HL-60 (cell line): ENCODE data around the gene SCG5.

Experiments
- DNase-seq, 2 experiments: peaks; one replicate each; pipeline ENCODE4 v3.0.0-alpha.2; 2010 to 2020; ENCODE audit warnings: low read depth in 1 of 2, low spot score in 1 of 2
- H3K27ac ChIP-seq: fragments of 250-450 bp; sonication (Bioruptor Pico); replicated peaks from 2 replicates; pipeline ENCODE4 v1.5.1; 2020; ENCODE audit warnings: mild to moderate bottlenecking, moderate library complexity
- H3K27me3 ChIP-seq: fragments of 250-450 bp; sonication (Bioruptor Pico); 2 replicates; pipeline ENCODE4 v1.5.1; 2021; ENCODE audit warnings: mild to moderate bottlenecking, moderate library complexity; ENCODE audit not compliant: insufficient read depth, poor library complexity, severe bottlenecking
- H3K4me3 ChIP-seq: replicated peaks from 2 replicates; pipeline ENCODE4 v1.5.1; 2011; ENCODE audit warnings: mild to moderate bottlenecking, control low read depth, low read length; ENCODE audit not compliant: insufficient read depth
- CTCF ChIP-seq: IDR thresholded peaks from one replicate; pipeline ENCODE4 v1.5.1; 2011; ENCODE audit warnings: low read length, control low read depth, inconsistent platforms; ENCODE audit not compliant: insufficient read depth
- GABPA ChIP-seq: IDR thresholded peaks from 2 replicates; pipeline ENCODE4 v1.6.1; 2012; ENCODE audit warnings: low read depth
- POLR2AphosphoS5 ChIP-seq: IDR thresholded peaks from 2 replicates; pipeline ENCODE4 v1.6.1; 2012; ENCODE audit warnings: low read depth
- REST ChIP-seq: IDR thresholded peaks from 2 replicates; pipeline ENCODE4 v1.6.1; 2012; ENCODE audit warnings: low read depth; ENCODE audit not compliant: insufficient replicate concordance
- SPI1 ChIP-seq: IDR thresholded peaks from 2 replicates; pipeline ENCODE4 v1.6.1; 2012; ENCODE audit warnings: low read depth, mild to moderate bottlenecking, borderline replicate concordance

SCG5 gene

GRCh38 chr15:32657198-32657883 lies 15.8 kb downstream of the SCG5 start:
- no peak overlapping the region for H3K4me3 ChIP-seq
- H3K27ac ChIP-seq: no peak overlapping the region
- H3K27me3 ChIP-seq: no peaks in the 10 kb centered on the region
- TF ChIP-seq SPI1 (no peak), CTCF (no peak), GABPA (no peak), POLR2AphosphoS5 (no peak), REST (no peak)
- DNase-seq: no peak

- Histone ChIP-seq H3K27me3 (no peaks in the 10 kb centered on the region), H3K4me3 (no peak overlapping the region), H3K27ac (no peak overlapping the region)
- TF ChIP-seq REST: no peak
- TF ChIP-seq SPI1: no peak
- no peak for TF ChIP-seq POLR2AphosphoS5
- no peak for TF ChIP-seq CTCF
- no peak for TF ChIP-seq GABPA
- no peak for DNase-seq
Measured at GRCh38 chr15:32657941-32658340, 16.4 kb downstream of the SCG5 start.

- Histone ChIP-seq H3K27me3 (no peaks in the 10 kb centered on the region), H3K27ac (no peak overlapping the region), H3K4me3 (no peak overlapping the region)
- TF ChIP-seq REST: no peak
- no peak for TF ChIP-seq POLR2AphosphoS5
- TF ChIP-seq GABPA: no peak
- no peak for TF ChIP-seq SPI1
- no peak for TF ChIP-seq CTCF
- DNase-seq: no peak
Measured at GRCh38 chr15:32659340-32660155, 18.0 kb downstream of the SCG5 start.
